Heart right ventricle (tissue), 16 donors: Measurements from ENCODE around the gene CSN1S1. TPM values are rescaled to one million over a fixed set of nuclear protein-coding genes. Genes with fewer than 3 reads are reported as not detected.
"Not testable (repeated sequence)": the region's sequence is repeated elsewhere in the genome, so short reads cannot be mapped to it uniquely, and the experiment has no call there.

Experiments used
- ATAC-seq, 8 donors: fragments of 200-7000 bp; cut with Tn5 transposase; one replicate each; pipeline ENCODE4 v1.9.1; 2020; ENCODE audit warnings: mild to moderate bottlenecking in 8 of 8, moderate library complexity in 8 of 8, moderate number of reproducible peaks in 1 of 8
- DNase-seq, 2 donors: peaks; one replicate each; pipeline ENCODE4 v3.0.0-alpha.2; 2020
- H3K27ac ChIP-seq, 10 donors: fragments of 200-600 bp; sonication (generic) in 2 of 10; one replicate each; pipeline versions ENCODE4 v1.5.0 to v1.8.0; 2020 to 2022; ENCODE audit warnings: mild to moderate bottlenecking in 3 of 10
- H3K27me3 ChIP-seq, 7 donors: fragments of 200-600 bp; one replicate each; pipeline ENCODE4 v1.8.0; 2021 to 2022; ENCODE audit warnings: mild to moderate bottlenecking in 2 of 7
- H3K36me3 ChIP-seq, 9 donors: fragments of 200-600 bp; sonication (generic) in 1 of 9; one replicate each; pipeline versions ENCODE4 v1.5.0 to v1.8.0; 2020 to 2022; ENCODE audit warnings: mild to moderate bottlenecking in 2 of 9
- H3K4me1 ChIP-seq, 9 donors: fragments of 200-600 bp; sonication (generic) in 1 of 9; one replicate each; pipeline versions ENCODE4 v1.5.0 to v1.8.0; 2020 to 2022; ENCODE audit warnings: mild to moderate bottlenecking in 4 of 9
- H3K4me3 ChIP-seq, 10 donors: fragments of 200-600 bp; sonication (generic) in 2 of 10; one replicate each; pipeline versions ENCODE4 v1.5.0 to v1.8.0; 2020 to 2022; ENCODE audit warnings: mild to moderate bottlenecking in 7 of 10, moderate library complexity in 2 of 10
- H3K9me3 ChIP-seq, 11 donors: fragments of 200-600 bp in 10 of 11; sonication (generic) in 2 of 11; one replicate each; pipeline versions ENCODE4 v1.5.0 to v1.8.0; 2013 to 2022; ENCODE audit warnings: mild to moderate bottlenecking in 2 of 11, control low read depth in 1 of 11, moderate library complexity in 1 of 11
- CTCF ChIP-seq, 9 donors: fragments of 200-600 bp; sonication (generic) in 2 of 9; IDR thresholded peaks; one replicate each; pipeline versions ENCODE4 v1.5.0 to v1.8.0; 2021 to 2022; ENCODE audit warnings: antibody characterized with exemption in 9 of 9, mild to moderate bottlenecking in 5 of 9, moderate library complexity in 1 of 9
- WGBS, 2 donors: extraction: QIAGEN DNeasy Blood & Tissue Kit; methylation state at CpG; one replicate each; pipeline ENCODE4 v1.1.7; 2013; ENCODE audit warnings: inconsistent platforms in 1 of 2; 5-methylcytosine and 5-hydroxymethylcytosine counted together
- intact Hi-C, 10 donors: fragments of 100-400 bp; cut with DNase I; formaldehyde crosslinking; loops; one replicate each; pipeline versions ENCODE4 v1.11.1 to v1.14.2; 2022
- polyA plus RNA-seq, 2 donors: library from polyadenylated mRNA; stranded (reverse); fragments of 200-250 nt; gene quantifications; one replicate each; pipeline ENCODE4 v1.2.3, GENCODE V29; 2013
- total RNA-seq, 10 donors: library from RNA; stranded (reverse); fragmentation: NEBNext Ultra II Directional in 3 of 10; extraction: Animal tissue kit (Norgen Biotek cat#: 25700) in 3 of 10; gene quantifications; one replicate each; pipeline versions ENCODE4 v1.2.1 to v1.2.4, GENCODE V29; 2021 to 2023
- donor health status: Arrhythmogenic right ventricular cardiomyopathy.
- donor health status: ischemic (EF 13 %, LVEDD 7.1; RV severe dilation, severe dysfunction).
- donor health status: healthy with polysubstance abuse.
- donor health status: DM: no; HTN: yes; CAD: no.
- donor health status: DM: no; HTN: no; CAD: no.
- donor health status: ischemic (EF 25% LVEDD 6.9; RV normal size, moderate dysfunction).
- donor health status: ischemic (EF 25% LVEDD 5.7; RV mildly dilated, moderate dysfunction).
- donor health status: healthy.
- donor health status: DM: yes; HTN: yes; CAD: no.
- donor health status: Ischemic cardiomyopathy.
- donor health status: ischemic (EF 35%, LVEDD 5.7; RV mildly dilated, moderate dysfunction).
- donor health status: nonischemic (EF 11% LVEDD 7.7; RV severe dilation, severe dysfunction).
- donor health status: DM: yes; HTN: yes; CAD: no.
- donor health status: PGD.
- donor health status: ischemic (EF 29% LVEDD 5.4; RV normal size, mild dysfunction).
- donor health status: nonischemic (EF 23%, LVEDD 6.1; RV moderate dilation, normal function).

Gene CSN1S1
- total and polyA plus RNA-seq, 12 donors: 0.26 TPM; not detected in 11

DNA sequence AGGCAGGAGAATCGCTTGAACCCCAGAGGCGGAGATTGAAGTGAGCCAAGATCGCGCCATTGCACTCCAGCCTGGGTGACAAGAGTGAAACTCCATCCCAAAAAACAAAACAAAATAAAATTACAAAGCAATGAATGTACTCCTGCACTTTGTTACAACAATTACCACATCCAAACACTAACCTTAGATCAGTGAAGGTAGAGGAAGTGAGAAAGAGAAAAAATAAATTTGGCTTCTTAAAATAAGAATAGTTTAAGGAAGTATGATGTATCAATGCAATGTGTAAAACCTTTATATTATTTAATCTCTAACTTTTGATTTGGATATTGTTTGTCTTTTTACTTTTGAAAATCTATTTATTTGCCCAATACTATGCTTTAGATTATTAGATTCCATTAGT lies 21.7 kb upstream of the CSN1S1 start:
- Histone ChIP-seq H3K9me3 (peaks cover 0 to 7% (median 0%) of the 10 kb centered on the region in 11 donors), H3K27me3 (no peaks in the 10 kb centered on the region), H3K4me3 (no peak overlapping the region), H3K27ac (no peak overlapping the region), H3K4me1 (no peaks in the 10 kb centered on the region), H3K36me3 (no peaks in the 10 kb centered on the region)
- WGBS, 2 donors: 88 to 94% methylated on average over 4 of the region's 4 CpGs
- no peak for TF ChIP-seq CTCF (IDR thresholded peaks at IDR 0.05)
- intact Hi-C loops: no loop called here
- DNase-seq: no peak
- no peak for ATAC-seq

GRCh38 chr4:69910016-69910782 lies 20.7 kb upstream of the CSN1S1 start:
- DNase-seq (no peak), ATAC-seq (peak in 1 of 8 donors; percentile 31)
- H3K4me1 ChIP-seq: no peaks in the 10 kb centered on the region
- no peaks in the 10 kb centered on the region for H3K27me3 ChIP-seq
- H3K9me3 ChIP-seq: no peaks in the 10 kb centered on the region
- WGBS, 2 donors: 74 to 76% methylated on average over 2 of the region's 2 CpGs
- intact Hi-C loops: no loop called here
- H3K36me3 ChIP-seq: no peaks in the 10 kb centered on the region
- no peak for TF ChIP-seq CTCF (IDR thresholded peaks at IDR 0.05)
- H3K27ac ChIP-seq: no peak overlapping the region
- no peak overlapping the region for H3K4me3 ChIP-seq

- H3K27ac ChIP-seq: no peak overlapping the region
- intact Hi-C loops: no loop called here
- no peaks in the 10 kb centered on the region for H3K4me1 ChIP-seq
- H3K4me3 ChIP-seq: no peak overlapping the region
- DNase-seq: no peak
- H3K9me3 ChIP-seq: no peaks in the 10 kb centered on the region
- H3K27me3 ChIP-seq: no peaks in the 10 kb centered on the region
- ATAC-seq: no peak
- WGBS, 2 donors: 45 to 46% methylated on average over 4 of the region's 4 CpGs
- TF ChIP-seq CTCF (IDR thresholded peaks at IDR 0.05): no peak
- H3K36me3 ChIP-seq: no peaks in the 10 kb centered on the region
These were observed 10.0 kb upstream of the CSN1S1 start for GRCh38 chr4:69920874-69921273.

DNA sequence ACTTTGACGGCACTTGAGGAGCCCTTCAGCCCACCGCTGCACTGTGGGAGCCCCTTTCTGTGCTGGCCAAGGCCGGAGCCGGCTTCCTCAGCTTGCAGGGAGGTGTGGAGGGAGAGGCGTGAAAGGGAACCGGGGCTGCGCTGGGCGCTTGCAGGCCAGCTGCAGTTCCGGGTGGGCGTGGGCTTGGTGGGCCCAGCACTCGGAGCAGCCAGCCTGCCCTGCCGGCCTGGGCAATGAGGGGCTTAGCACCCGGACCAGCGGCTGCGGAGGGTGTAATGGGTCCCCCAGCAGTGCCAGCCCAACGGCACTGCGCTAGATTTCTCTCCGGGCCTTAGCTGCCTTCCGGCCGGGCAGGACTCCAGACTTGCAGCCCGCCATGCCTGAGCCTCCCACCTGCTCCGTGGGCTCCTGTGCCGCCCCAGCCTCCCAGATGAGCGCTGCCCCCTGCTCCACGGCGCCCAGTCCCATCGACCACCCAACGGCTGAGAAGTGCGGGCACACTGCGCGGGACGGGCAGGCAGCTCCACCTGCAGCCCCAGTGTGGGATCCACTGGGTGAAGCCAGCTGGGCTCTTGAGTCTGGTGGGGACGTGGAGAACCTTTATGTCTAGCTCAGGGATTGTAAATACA lies 7.0 kb upstream of the CSN1S1 start:
- ATAC-seq, DNase-seq, intact Hi-C loops, H3K36me3 ChIP-seq, H3K27ac ChIP-seq, H3K27me3 ChIP-seq, H3K4me3 ChIP-seq, H3K4me1 ChIP-seq, H3K9me3 ChIP-seq: not testable (repeated sequence)
- 89 to 90% methylated on average over 31 to 33 of the region's 33 CpGs for WGBS, 2 donors

DNA sequence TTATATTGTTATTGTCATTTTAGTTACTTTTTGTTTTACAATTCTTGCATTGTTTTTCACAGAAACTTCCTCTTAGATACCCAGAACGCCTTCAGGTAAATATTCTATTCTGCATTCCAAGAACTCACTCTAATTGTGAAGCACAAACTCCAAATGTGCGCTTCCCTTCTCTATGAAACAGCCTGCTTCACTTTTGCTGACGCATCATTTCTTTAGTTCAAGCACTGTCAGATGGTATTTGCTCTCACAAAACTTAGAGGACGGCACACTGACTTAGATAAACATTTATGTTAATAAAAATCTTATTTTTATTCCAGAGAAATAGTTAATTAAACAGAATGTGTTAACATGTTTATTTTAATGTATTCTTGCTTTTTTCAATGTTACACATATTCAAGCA lies 3.3 kb downstream of the CSN1S1 start:
- intact Hi-C loops: no loop called here
- 71 to 73% methylated on average over 4 of the region's 4 CpGs for WGBS, 2 donors

More for the DNA sequence above, 3.3 kb downstream of the CSN1S1 start:
- Histone ChIP-seq H3K4me3 (no peak overlapping the region), H3K4me1 (no peaks in the 10 kb centered on the region), H3K9me3 (no peaks in the 10 kb centered on the region), H3K36me3 (no peaks in the 10 kb centered on the region), H3K27ac (no peak overlapping the region), H3K27me3 (no peaks in the 10 kb centered on the region)
- ATAC-seq: no peak
- DNase-seq: no peak
- no peak for TF ChIP-seq CTCF (IDR thresholded peaks at IDR 0.05)
